Neutrophil (primary cell): ENCODE results near the gene SMC4.
"Not testable (repeated sequence)": the region's sequence is repeated elsewhere in the genome, so short reads cannot be mapped to it uniquely, and the experiment has no call there.

Source experiments
- H3K27ac ChIP-seq: fragments of 200-600 bp; sonication (generic); 2 replicates; pipeline ENCODE4 v1.5.1; 2016; ENCODE audit warnings: mild to moderate bottlenecking, moderate library complexity
- H3K27me3 ChIP-seq: fragments of 200-600 bp; sonication (generic); 2 replicates; pipeline ENCODE4 v1.6.0; 2016; ENCODE audit warnings: mild to moderate bottlenecking
- H3K36me3 ChIP-seq: fragments of 200-600 bp; sonication (generic); 2 replicates; pipeline ENCODE4 v1.5.1; 2017
- H3K4me1 ChIP-seq, 2 experiments: fragments of 200-600 bp in 1 of 2; sonication (generic) in 1 of 2; 1 replicate in 1 of 2; 2 replicates in 1 of 2; pipeline versions ENCODE4 v1.5.1 to v1.6.1; 2013 to 2016; ENCODE audit warnings: low read depth in 1 of 2, low read length in 1 of 2, mild to moderate bottlenecking in 1 of 2, moderate library complexity in 1 of 2; ENCODE audit not compliant: control insufficient read depth in 1 of 2, insufficient read depth in 1 of 2
- H3K4me3 ChIP-seq, 2 experiments: fragments of 200-600 bp in 1 of 2; sonication (generic) in 1 of 2; 1 replicate in 1 of 2; 2 replicates in 1 of 2; pipeline ENCODE4 v1.5.1; 2013 to 2016; ENCODE audit warnings: low read depth in 1 of 2, low read length in 1 of 2, mild to moderate bottlenecking in 1 of 2, moderate library complexity in 1 of 2
- H3K9me3 ChIP-seq: fragments of 200-600 bp; sonication (generic); 2 replicates; pipeline ENCODE4 v1.5.1; 2016
- TF ChIP-seq, protein P1 (sequence below): fragments of 200-600 bp; sonication (generic); IDR thresholded peaks from 2 replicates; pipeline ENCODE4 v1.5.1; 2016; ENCODE audit warnings: antibody characterized with exemption

Gene SMC4

DNA sequence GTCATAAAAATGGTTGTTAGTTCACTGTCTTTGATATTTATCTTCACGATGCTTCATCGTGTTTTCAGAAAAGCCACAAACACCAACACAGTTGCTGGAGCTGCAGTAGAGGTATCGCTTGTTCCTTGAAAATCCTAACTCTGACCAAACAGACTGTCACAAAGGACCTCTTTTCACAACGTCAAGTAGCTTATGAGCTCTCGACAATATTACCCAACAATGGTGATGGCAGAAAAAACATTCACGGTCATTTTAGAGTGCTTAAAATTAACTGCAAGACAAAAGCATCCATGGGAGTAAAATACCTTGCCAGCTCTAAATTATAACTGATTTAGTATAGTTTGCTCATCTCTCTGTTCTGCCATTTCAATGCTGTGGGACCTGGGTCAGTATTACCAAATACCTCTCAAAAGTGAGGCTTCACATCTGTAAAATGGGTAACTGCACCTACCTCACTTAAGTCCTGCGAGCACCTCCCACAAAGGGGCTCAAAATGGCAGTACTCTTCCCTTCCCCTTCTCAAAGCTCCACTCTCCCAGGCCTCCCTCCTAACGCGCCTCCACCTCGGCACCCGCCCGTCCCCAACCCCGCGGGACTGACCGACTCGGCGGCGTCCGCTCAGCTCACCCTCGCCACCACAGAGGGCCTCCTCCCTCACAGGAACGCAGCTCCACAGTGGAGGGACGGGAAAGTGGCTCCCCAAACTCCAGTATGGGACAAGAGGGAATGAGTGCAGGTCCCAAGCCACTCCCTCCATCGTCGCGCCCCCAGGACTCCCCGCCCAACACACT lies 49.6 kb downstream of the SMC4 start:
- Histone ChIP-seq H3K4me1 (peaks cover 13 to 16% of the 10 kb centered on the region in 2 experiments), H3K4me3 (peak overlapping the region; percentile 73 to 82), H3K27ac (peak overlapping the region; percentile 78), H3K9me3 (no peaks in the 10 kb centered on the region), H3K36me3 (no peaks in the 10 kb centered on the region), H3K27me3 (no peaks in the 10 kb centered on the region)
- TF ChIP-seq, protein P1, sequence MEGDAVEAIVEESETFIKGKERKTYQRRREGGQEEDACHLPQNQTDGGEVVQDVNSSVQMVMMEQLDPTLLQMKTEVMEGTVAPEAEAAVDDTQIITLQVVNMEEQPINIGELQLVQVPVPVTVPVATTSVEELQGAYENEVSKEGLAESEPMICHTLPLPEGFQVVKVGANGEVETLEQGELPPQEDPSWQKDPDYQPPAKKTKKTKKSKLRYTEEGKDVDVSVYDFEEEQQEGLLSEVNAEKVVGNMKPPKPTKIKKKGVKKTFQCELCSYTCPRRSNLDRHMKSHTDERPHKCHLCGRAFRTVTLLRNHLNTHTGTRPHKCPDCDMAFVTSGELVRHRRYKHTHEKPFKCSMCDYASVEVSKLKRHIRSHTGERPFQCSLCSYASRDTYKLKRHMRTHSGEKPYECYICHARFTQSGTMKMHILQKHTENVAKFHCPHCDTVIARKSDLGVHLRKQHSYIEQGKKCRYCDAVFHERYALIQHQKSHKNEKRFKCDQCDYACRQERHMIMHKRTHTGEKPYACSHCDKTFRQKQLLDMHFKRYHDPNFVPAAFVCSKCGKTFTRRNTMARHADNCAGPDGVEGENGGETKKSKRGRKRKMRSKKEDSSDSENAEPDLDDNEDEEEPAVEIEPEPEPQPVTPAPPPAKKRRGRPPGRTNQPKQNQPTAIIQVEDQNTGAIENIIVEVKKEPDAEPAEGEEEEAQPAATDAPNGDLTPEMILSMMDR, result no peak

DNA sequence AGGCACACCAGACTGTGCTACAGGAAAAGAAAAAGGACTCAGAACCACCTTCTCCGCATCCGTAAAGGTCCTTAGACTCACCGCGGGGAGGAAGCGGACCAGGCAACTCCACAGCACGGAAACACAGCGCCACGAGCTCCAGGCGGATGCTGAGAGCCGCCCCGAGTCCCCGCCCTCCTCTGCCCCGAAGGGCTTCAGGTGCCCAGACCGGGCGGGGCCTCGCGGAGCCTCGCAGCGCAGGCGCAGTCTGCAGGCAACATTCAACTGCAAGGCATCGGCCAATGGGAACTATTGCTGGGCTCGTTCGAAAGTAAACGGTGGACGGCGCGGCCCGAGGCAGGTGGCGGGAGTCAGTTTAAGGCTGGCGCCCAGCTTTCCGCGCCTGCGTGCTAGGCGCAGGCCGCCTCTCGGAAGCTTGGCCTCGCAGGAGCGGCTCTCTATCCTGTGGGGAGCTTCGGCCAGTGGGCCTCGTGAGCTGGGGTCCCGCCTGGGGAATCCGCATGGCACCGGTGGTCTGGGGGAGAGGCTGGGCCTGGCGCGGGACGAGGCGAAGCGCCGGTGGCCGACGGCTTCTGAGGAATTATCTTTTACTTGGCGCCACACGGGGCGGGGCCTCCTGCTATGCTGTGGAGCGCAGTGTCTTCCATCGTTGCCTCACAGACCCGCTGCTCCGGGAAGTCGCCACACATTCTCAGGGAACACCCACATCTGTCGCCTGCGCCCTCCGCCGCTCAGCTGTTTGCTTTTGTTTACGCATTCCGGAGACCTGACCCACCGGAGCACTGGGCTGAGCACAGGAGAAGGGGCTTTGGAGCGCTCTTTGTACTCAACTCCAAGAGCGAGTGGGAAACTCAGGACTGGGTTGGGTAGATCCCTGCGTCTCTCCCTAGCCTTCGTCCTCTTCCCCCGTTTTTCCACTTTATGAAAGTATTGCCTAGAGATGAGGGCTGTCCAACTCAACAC lies 50.5 kb downstream of the SMC4 start, which contains the start of gene TRIM59:
TSS of gene TRIM59 (minus strand) at position 151 of the 963 bp plus-strand sequence. CDS start 10,603 bp downstream, outside the sequence.
- Histone ChIP-seq H3K36me3 (no peaks in the 10 kb centered on the region), H3K27me3 (no peaks in the 10 kb centered on the region), H3K9me3 (no peaks in the 10 kb centered on the region), H3K4me1 (peaks cover 13 to 16% of the 10 kb centered on the region in 2 experiments), H3K4me3 (peak within 1 kb of the TSS; percentile 73 to 82), H3K27ac (peak within 1 kb of the TSS; percentile 78)
- TF ChIP-seq, protein P1, result peak; percentile 28

DNA sequence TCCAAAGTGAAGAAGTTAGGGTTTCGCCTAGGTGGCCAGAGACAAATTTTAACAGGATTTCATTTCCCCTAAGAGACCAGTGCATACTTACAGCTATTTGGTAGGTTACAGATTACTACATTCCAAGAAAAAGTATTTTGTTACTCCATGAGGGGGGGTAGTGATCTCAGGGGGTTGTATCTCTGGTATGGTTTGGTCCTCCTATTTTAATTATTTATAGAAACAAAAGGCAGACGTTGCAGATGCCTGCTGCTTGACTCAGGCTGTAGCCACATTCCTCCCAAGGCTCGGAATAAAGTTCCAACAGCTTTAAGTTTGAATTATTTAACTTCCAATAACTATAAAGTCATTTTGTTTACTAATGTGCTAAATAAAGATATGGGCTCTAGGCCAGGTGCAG lies 51.4 kb downstream of the SMC4 start:
- TF ChIP-seq, protein P1, result no peak
- Histone ChIP-seq H3K9me3 (no peaks in the 10 kb centered on the region), H3K27ac (no peak overlapping the region), H3K4me3 (no peak overlapping the region), H3K27me3 (no peaks in the 10 kb centered on the region), H3K36me3 (no peaks in the 10 kb centered on the region), H3K4me1 (peaks cover 13 to 16% of the 10 kb centered on the region in 2 experiments)

DNA sequence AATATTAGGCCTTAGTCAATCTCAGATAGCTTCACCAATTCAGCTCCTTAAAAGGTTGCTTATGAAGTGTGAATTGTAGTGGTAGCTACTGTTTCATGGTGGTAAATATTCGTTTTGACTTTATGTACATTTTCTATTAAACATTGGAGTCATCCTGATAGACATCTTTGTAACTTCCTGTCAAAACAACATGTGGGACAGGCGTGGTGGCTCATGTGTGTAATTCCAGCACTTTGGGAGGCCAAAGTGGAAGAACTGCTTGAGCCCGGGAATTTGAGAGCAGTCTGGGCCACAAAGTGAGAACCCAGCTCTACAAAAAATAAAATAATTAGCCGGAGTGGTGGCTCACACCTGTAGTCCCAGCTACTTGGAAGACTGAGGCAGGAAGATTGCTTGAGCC lies 52.2 kb downstream of the SMC4 start:
- no peak overlapping the region for H3K27ac ChIP-seq
- no peak overlapping the region for H3K4me3 ChIP-seq
- H3K27me3 ChIP-seq, result no peaks in the 10 kb centered on the region
- peaks cover 13 to 16% of the 10 kb centered on the region in 2 experiments for H3K4me1 ChIP-seq
- H3K36me3 ChIP-seq, result no peaks in the 10 kb centered on the region
- H3K9me3 ChIP-seq, result no peaks in the 10 kb centered on the region
- TF ChIP-seq, protein P1, result no peak

DNA sequence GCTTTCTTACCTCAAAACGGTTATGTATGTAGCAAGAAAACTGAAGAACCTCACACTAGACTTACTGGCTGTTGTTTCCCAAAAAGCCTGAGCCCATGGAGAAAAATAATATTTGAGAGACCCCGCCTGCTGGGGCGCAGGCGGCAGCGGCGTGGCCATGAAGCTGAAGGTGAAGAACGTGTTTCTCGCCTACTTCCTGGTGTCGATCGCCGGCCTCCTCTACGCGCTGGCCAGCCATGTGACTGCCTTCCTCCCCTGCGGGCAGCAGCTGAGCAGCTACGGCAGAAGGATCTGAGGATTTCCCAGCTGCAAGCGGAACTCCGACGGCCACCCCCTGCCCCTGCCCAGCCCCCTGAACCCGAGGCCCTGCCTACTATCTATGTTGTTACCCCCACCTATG lies 52.8 kb downstream of the SMC4 start:
- not testable (repeated sequence) for H3K9me3 ChIP-seq, H3K4me3 ChIP-seq

More for the DNA sequence above, 52.8 kb downstream of the SMC4 start:
- H3K4me1 ChIP-seq, result peaks cover 13 to 16% of the 10 kb centered on the region in 2 experiments
- not testable (repeated sequence) for H3K27me3 ChIP-seq, H3K27ac ChIP-seq, H3K36me3 ChIP-seq
